Stimulated activated CD4-positive, alpha-beta T cell treated with anti-CD3 and anti-CD28 coated beads, Interleukin-4, amount 100 ng/mL, for 24 hours (primary cell): ENCODE results near the gene MPHOSPH6.
A peak's percentile ranks its signal among the peaks of the same experiment; 100 is the strongest.
"Not testable (repeated sequence)": the region's sequence is repeated elsewhere in the genome, so short reads cannot be mapped to it uniquely, and the experiment has no call there.

ENCODE experiments used
- DNase-seq: peaks from one replicate; pipeline ENCODE4 v3.0.0-alpha.2; 2020

The MPHOSPH6 gene

GRCh38 chr16:82167670-82168069, 2.4 kb downstream of the MPHOSPH6 start:
- DNase-seq: no peak

GRCh38 chr16:82160226-82160625, 9.8 kb downstream of the MPHOSPH6 start:
- DNase-seq: no peak

GRCh38 chr16:82157836-82158235, 12.2 kb downstream of the MPHOSPH6 start:
- DNase-seq: no peak

- no peak for DNase-seq
These were observed 12.6 kb downstream of the MPHOSPH6 start for GRCh38 chr16:82157534-82157812.

GRCh38 chr16:82156761-82157533, 13.1 kb downstream of the MPHOSPH6 start:
- no peak for DNase-seq

GRCh38 chr16:82152641-82153112, 17.3 kb downstream of the MPHOSPH6 start:
- no peak for DNase-seq

GRCh38 chr16:82152196-82152595, 17.8 kb downstream of the MPHOSPH6 start:
- DNase-seq: no peak

GRCh38 chr16:82150549-82150948, 19.5 kb downstream of the MPHOSPH6 start:
- no peak for DNase-seq

- DNase-seq: no peak
These were observed 20.5 kb downstream of the MPHOSPH6 start for GRCh38 chr16:82149536-82149935.

- DNase-seq: no peak
These were observed 22.5 kb downstream of the MPHOSPH6 start for GRCh38 chr16:82147546-82147945.

- DNase-seq: no peak
These were observed 23.1 kb downstream of the MPHOSPH6 start for GRCh38 chr16:82146957-82147356.

- DNase-seq: no peak
These were observed 23.5 kb downstream of the MPHOSPH6 start for GRCh38 chr16:82146556-82146955.

GRCh38 chr16:82139286-82139571, 30.8 kb downstream of the MPHOSPH6 start:
- DNase-seq: not testable (repeated sequence)

- DNase-seq: no peak
These were observed 31.3 kb downstream of the MPHOSPH6 start for GRCh38 chr16:82138478-82139285.

GRCh38 chr16:82137822-82138167, 32.2 kb downstream of the MPHOSPH6 start:
- no peak for DNase-seq

- DNase-seq: no peak
These were observed 32.8 kb downstream of the MPHOSPH6 start for GRCh38 chr16:82136956-82137821.

- DNase-seq: no peak
These were observed 34.2 kb downstream of the MPHOSPH6 start for GRCh38 chr16:82135844-82136243.

GRCh38 chr16:82134846-82135245, 35.2 kb downstream of the MPHOSPH6 start:
- no peak for DNase-seq

GRCh38 chr16:82133798-82134197, 36.2 kb downstream of the MPHOSPH6 start:
- DNase-seq: peak; percentile 5

- DNase-seq: no peak
These were observed 40.1 kb downstream of the MPHOSPH6 start for GRCh38 chr16:82129881-82130280.

- DNase-seq: no peak
These were observed 45.4 kb downstream of the MPHOSPH6 start for GRCh38 chr16:82124651-82125050.

GRCh38 chr16:82119405-82119804, 50.6 kb downstream of the MPHOSPH6 start:
- DNase-seq: no peak

GRCh38 chr16:82118749-82119148, 51.3 kb downstream of the MPHOSPH6 start:
- no peak for DNase-seq

- DNase-seq: no peak
These were observed 53.5 kb downstream of the MPHOSPH6 start for GRCh38 chr16:82116535-82116934.
